IPS-18c (cell line): ENCODE data around the gene SUGCT.
"Not testable (repeated sequence)": the region's sequence is repeated elsewhere in the genome, so short reads cannot be mapped to it uniquely, and the experiment has no call there.

ENCODE experiments used
- H3K4me3 ChIP-seq: 2 replicates; pipeline ENCODE4 v1.7.0; 2013; ENCODE audit warnings: low read depth, mild to moderate bottlenecking, low read length, moderate library complexity; ENCODE audit not compliant: insufficient read depth
- H3K9me3 ChIP-seq: one replicate; pipeline ENCODE4 v1.6.1; 2013; ENCODE audit warnings: mild to moderate bottlenecking, low read length, moderate library complexity; ENCODE audit not compliant: control insufficient read depth, insufficient read depth

Gene SUGCT

GRCh38 chr7:40649247-40649646, 514.4 kb downstream of the SUGCT start:
- H3K4me3 ChIP-seq: no peak overlapping the region
- H3K9me3 ChIP-seq: no peaks in the 10 kb centered on the region

- H3K4me3 ChIP-seq, H3K9me3 ChIP-seq: not testable (repeated sequence)
Measured at GRCh38 chr7:40650903-40651302, 516.1 kb downstream of the SUGCT start.

- H3K4me3 ChIP-seq: no peak overlapping the region
Measured at GRCh38 chr7:40654171-40654570, 519.4 kb downstream of the SUGCT start.

GRCh38 chr7:40655426-40655825, 520.6 kb downstream of the SUGCT start:
- Histone ChIP-seq H3K4me3 (no peak overlapping the region), H3K9me3 (no peaks in the 10 kb centered on the region)

More at GRCh38 chr7:40654171-40654570, 519.4 kb downstream of the SUGCT start:
- no peaks in the 10 kb centered on the region for H3K9me3 ChIP-seq

- Histone ChIP-seq H3K4me3 (no peak overlapping the region), H3K9me3 (no peaks in the 10 kb centered on the region)
Measured at GRCh38 chr7:40656349-40656748, 521.5 kb downstream of the SUGCT start.

GRCh38 chr7:40658729-40659128, 523.9 kb downstream of the SUGCT start:
- H3K4me3 ChIP-seq: no peak overlapping the region
- H3K9me3 ChIP-seq: no peaks in the 10 kb centered on the region

GRCh38 chr7:40659231-40659630, 524.4 kb downstream of the SUGCT start:
- H3K9me3 ChIP-seq: no peaks in the 10 kb centered on the region
- no peak overlapping the region for H3K4me3 ChIP-seq

GRCh38 chr7:40673285-40673684, 538.5 kb downstream of the SUGCT start:
- Histone ChIP-seq H3K4me3 (no peak overlapping the region), H3K9me3 (no peaks in the 10 kb centered on the region)

GRCh38 chr7:40674316-40674715, 539.5 kb downstream of the SUGCT start:
- Histone ChIP-seq H3K4me3 (no peak overlapping the region), H3K9me3 (no peaks in the 10 kb centered on the region)

- H3K4me3 ChIP-seq: no peak overlapping the region
Measured at GRCh38 chr7:40675741-40676140, 540.9 kb downstream of the SUGCT start.

GRCh38 chr7:40676221-40676620, 541.4 kb downstream of the SUGCT start:
- Histone ChIP-seq H3K4me3 (no peak overlapping the region), H3K9me3 (no peaks in the 10 kb centered on the region)

More at GRCh38 chr7:40675741-40676140, 540.9 kb downstream of the SUGCT start:
- no peaks in the 10 kb centered on the region for H3K9me3 ChIP-seq

- no peaks in the 10 kb centered on the region for H3K9me3 ChIP-seq
- H3K4me3 ChIP-seq: no peak overlapping the region
Measured at GRCh38 chr7:40680657-40681056, 545.9 kb downstream of the SUGCT start.

- Histone ChIP-seq H3K4me3 (no peak overlapping the region), H3K9me3 (no peaks in the 10 kb centered on the region)
Measured at GRCh38 chr7:40682696-40683095, 547.9 kb downstream of the SUGCT start.

- no peak overlapping the region for H3K4me3 ChIP-seq
- H3K9me3 ChIP-seq: no peaks in the 10 kb centered on the region
Measured at GRCh38 chr7:40694026-40694809, 559.4 kb downstream of the SUGCT start.

- H3K4me3 ChIP-seq: no peak overlapping the region
- no peaks in the 10 kb centered on the region for H3K9me3 ChIP-seq
Measured at GRCh38 chr7:40694991-40695390, 560.2 kb downstream of the SUGCT start.

- H3K9me3 ChIP-seq: no peaks in the 10 kb centered on the region
- no peak overlapping the region for H3K4me3 ChIP-seq
Measured at GRCh38 chr7:40697653-40698052, 562.8 kb downstream of the SUGCT start.

- no peaks in the 10 kb centered on the region for H3K9me3 ChIP-seq
- H3K4me3 ChIP-seq: no peak overlapping the region
Measured at GRCh38 chr7:40698214-40698920, 563.6 kb downstream of the SUGCT start.

GRCh38 chr7:40698921-40699260, 564.1 kb downstream of the SUGCT start:
- Histone ChIP-seq H3K9me3 (no peaks in the 10 kb centered on the region), H3K4me3 (no peak overlapping the region)
